Sigmoid colon (tissue), 4 donors: ENCODE data around the gene HECTD4.

ENCODE experiments used
- CTCF ChIP-seq, 4 experiments: fragments of 450-650 bp in 3 of 4; fragments of 200-600 bp in 1 of 4; IDR thresholded peaks; one replicate each; pipeline ENCODE4 v1.5.1; 2016 to 2019; ENCODE audit warnings: antibody characterized with exemption in 4 of 4, mild to moderate bottlenecking in 3 of 4, moderate library complexity in 2 of 4
- POLR2A ChIP-seq, 2 donors: fragments of 450-650 bp; IDR thresholded peaks; one replicate each; pipeline ENCODE4 v1.6.1; 2016; ENCODE audit warnings: antibody characterized with exemption in 2 of 2, mild to moderate bottlenecking in 2 of 2, moderate library complexity in 2 of 2
- POLR2AphosphoS5 ChIP-seq, 4 donors: sonication (generic); formaldehyde crosslinking; IDR thresholded peaks; one replicate each; pipeline ENCODE4 v1.6.1; 2017; ENCODE audit warnings: antibody characterized with exemption in 4 of 4

GRCh38 chr12:112350593-112351592, 31.3 kb downstream of the HECTD4 start:
- TF ChIP-seq CTCF (IDR thresholded peaks at IDR 0.05) (no peak), POLR2A (IDR thresholded peaks at IDR 0.05) (no peak), POLR2AphosphoS5 (IDR thresholded peaks at IDR 0.05) (no peak)
